Urinary bladder (tissue), 4 donors: Measurements from ENCODE around the gene ISOC1. TPM values are rescaled to one million over a fixed set of nuclear protein-coding genes. Genes with fewer than 3 reads are reported as not detected.

Experiments used
- DNase-seq: peaks from one replicate; pipeline ENCODE4 v3.0.0-alpha.2; 2015; ENCODE audit errors: extremely low spot score
- H3K27ac ChIP-seq: one replicate; pipeline ENCODE4 v1.5.1; 2013; ENCODE audit warnings: low read depth, mild to moderate bottlenecking, moderate library complexity
- H3K36me3 ChIP-seq: one replicate; pipeline ENCODE4 v1.6.1; 2013; ENCODE audit warnings: mild to moderate bottlenecking, moderate library complexity; ENCODE audit not compliant: insufficient read depth
- H3K4me1 ChIP-seq: one replicate; pipeline ENCODE4 v1.6.1; 2013; ENCODE audit warnings: mild to moderate bottlenecking, moderate library complexity; ENCODE audit not compliant: insufficient read depth
- H3K4me3 ChIP-seq: one replicate; pipeline ENCODE4 v1.5.1; 2013; ENCODE audit warnings: low read depth, low read length
- WGBS: extraction: QIAGEN DNeasy Blood & Tissue Kit; methylation state at CpG from one replicate; pipeline ENCODE4 v1.1.7; 2013; 5-methylcytosine and 5-hydroxymethylcytosine counted together
- polyA plus RNA-seq: library from polyadenylated mRNA; stranded (reverse); fragments of 200-250 nt; gene quantifications from one replicate; pipeline ENCODE4 v1.2.3, GENCODE V29; 2013
- total RNA-seq: library from RNA; depleted of rRNA; stranded (reverse); fragments of >200 nt; gene quantifications from one replicate; pipeline ENCODE4 v1.2.3, GENCODE V29; 2014
- donor health status: healthy with polysubstance abuse.
- donor health status: healthy.

Gene ISOC1
- total and polyA plus RNA-seq, 2 donors, result 25.0 to 51.6 TPM

- Histone ChIP-seq H3K4me3 (no peak overlapping the region), H3K27ac (no peak overlapping the region), H3K36me3 (no peaks in the 10 kb centered on the region), H3K4me1 (peaks cover 2% of the 10 kb centered on the region)
- DNase-seq, result no peak
Measured at GRCh38 chr5:129103397-129103796, 8.8 kb downstream of the ISOC1 start.

DNA sequence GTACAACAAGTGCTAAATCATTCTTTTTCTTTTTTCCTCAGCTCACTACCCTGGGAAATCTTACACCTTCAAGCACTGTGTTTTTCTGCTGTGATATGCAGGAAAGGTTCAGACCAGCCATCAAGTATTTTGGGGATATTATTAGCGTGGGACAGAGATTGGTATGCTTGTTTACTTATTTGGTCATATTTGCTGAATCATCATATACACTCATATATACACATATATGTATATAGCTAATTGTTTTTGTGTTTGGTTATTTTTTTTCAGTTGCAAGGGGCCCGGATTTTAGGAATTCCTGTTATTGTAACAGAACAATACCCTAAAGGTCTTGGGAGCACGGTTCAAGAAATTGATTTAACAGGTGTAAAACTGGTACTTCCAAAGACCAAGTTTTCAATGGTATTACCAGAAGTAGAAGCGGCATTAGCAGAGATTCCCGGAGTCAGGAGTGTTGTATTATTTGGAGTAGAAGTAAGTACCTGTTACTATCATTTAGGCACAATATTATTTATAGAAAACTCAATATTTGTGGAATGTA is 10.4 kb downstream of the ISOC1 start:
- whole genome bisulfite sequencing, result 90% methylated on average over 5 of the region's 5 CpGs
- no peak for DNase-seq
- Histone ChIP-seq H3K4me3 (no peak overlapping the region), H3K27ac (no peak overlapping the region), H3K4me1 (no peaks in the 10 kb centered on the region), H3K36me3 (no peaks in the 10 kb centered on the region)

DNA sequence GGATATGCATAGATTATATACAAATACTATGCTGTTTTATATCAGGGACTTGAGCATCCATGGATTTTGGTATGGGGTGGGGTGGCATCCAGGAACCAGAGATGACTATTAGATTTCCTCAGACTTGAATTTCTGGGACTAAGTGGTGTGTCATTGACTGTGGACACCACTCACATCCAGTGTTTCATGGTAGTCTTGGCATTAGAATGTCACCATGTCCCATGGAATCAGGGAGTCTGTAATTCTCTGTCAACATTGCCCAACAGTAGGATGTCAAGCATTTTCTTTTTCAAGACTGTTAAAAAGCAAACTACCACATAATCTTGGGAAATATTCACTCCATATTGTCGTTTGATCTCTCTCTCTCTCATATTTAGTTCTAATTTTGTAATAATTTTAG is 13.1 kb downstream of the ISOC1 start:
- Histone ChIP-seq H3K4me3 (no peak overlapping the region), H3K27ac (no peak overlapping the region), H3K36me3 (peaks cover 2% of the 10 kb centered on the region), H3K4me1 (no peaks in the 10 kb centered on the region)
- 96% methylated on average over 1 of the region's 1 CpG for WGBS
- DNase-seq, result no peak

- WGBS, result 67% methylated on average over 3 of the region's 3 CpGs
- Histone ChIP-seq H3K4me3 (no peak overlapping the region), H3K36me3 (peaks cover 2% of the 10 kb centered on the region), H3K4me1 (no peaks in the 10 kb centered on the region), H3K27ac (no peak overlapping the region)
- DNase-seq, result no peak
Measured at GRCh38 chr5:129110742-129111141, 16.2 kb downstream of the ISOC1 start.

- peaks cover 2% of the 10 kb centered on the region for H3K36me3 ChIP-seq
- WGBS, result 82% methylated on average over 2 of the region's 2 CpGs
- H3K4me3 ChIP-seq, result no peak overlapping the region
- DNase-seq, result no peak
- no peak overlapping the region for H3K27ac ChIP-seq
- H3K4me1 ChIP-seq, result no peaks in the 10 kb centered on the region
Measured at GRCh38 chr5:129111351-129111750, 16.8 kb downstream of the ISOC1 start.

- no peak for DNase-seq
- H3K36me3 ChIP-seq, result peaks cover 2% of the 10 kb centered on the region
- H3K4me3 ChIP-seq, result no peak overlapping the region
- 93% methylated on average over 3 of the region's 3 CpGs for WGBS
- H3K4me1 ChIP-seq, result no peaks in the 10 kb centered on the region
- H3K27ac ChIP-seq, result no peak overlapping the region
Measured at GRCh38 chr5:129112295-129112694, 17.7 kb downstream of the ISOC1 start.

DNA sequence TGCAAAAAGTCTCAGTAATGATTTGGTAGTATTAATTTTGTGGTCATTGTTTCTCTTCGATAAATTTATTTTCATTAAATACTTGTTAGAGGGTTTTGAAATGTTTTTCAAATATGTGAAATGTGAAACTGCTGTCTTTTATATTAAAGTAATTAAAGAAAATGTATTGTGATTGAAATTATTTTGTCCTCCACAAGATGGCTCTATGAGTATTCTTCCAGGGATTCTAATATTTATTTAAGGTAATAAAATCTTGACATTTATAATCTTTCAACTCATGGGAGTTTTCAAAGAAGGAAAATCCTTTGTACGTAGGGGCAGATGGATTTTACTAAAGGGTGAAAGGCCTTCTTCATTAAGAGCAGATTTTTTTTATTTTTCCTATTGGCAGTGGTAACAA is 19.3 kb downstream of the ISOC1 start:
- Histone ChIP-seq H3K4me3 (no peak overlapping the region), H3K27ac (no peak overlapping the region), H3K36me3 (peaks cover 4% of the 10 kb centered on the region), H3K4me1 (no peaks in the 10 kb centered on the region)
- DNase-seq, result no peak
- 43% methylated on average over 2 of the region's 2 CpGs for WGBS

GRCh38 chr5:129114539-129115193 is 20.1 kb downstream of the ISOC1 start:
- Histone ChIP-seq H3K36me3 (peaks cover 4% of the 10 kb centered on the region), H3K4me1 (no peaks in the 10 kb centered on the region), H3K27ac (no peak overlapping the region), H3K4me3 (no peak overlapping the region)
- WGBS, result 92% methylated on average over 10 of the region's 10 CpGs
- DNase-seq, result no peak

DNA sequence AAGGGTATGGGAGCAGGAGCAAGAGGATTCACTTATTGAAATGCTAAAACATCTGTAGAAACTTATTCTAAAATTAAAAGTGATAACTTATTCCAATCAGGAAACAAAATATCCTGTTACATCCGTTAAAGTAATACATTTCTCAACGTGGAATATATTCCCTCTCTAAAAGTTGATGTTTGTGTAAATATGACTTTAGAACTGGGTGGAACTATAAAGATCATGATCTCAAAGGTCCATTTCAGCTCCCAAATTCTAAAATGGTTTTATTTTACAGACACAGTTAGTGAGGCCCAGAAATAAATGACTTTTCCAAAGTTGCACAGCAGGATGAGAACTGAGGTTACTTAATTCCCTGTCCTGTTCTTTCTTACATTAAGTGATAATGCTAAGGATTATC is 21.1 kb downstream of the ISOC1 start:
- no peak for DNase-seq
- H3K27ac ChIP-seq, result no peak overlapping the region
- 63% methylated on average over 2 of the region's 2 CpGs for WGBS

DNA sequence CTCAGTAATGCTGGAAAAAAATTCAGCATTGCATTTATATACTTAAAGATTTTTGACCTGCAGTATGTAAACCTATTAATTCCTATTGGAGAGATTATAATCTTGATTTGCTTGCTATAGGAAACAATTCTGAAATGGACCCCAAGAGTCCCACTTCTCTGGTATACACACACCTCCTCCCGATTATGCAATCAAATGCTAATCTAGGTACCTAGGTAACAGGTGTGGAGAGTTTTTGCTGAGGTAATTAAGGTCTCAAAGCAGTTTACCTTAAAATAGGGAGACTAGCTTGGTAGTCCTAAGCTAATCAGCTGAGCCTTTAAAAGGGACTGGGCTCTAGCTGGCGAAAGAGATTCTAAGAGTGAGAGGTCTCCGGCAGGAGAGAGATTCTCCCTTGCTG is 22.2 kb downstream of the ISOC1 start:
- no peak overlapping the region for H3K27ac ChIP-seq
- WGBS, result 97% methylated on average over 3 of the region's 3 CpGs
- H3K36me3 ChIP-seq, result peaks cover 3% of the 10 kb centered on the region
- no peak overlapping the region for H3K4me3 ChIP-seq
- H3K4me1 ChIP-seq, result no peaks in the 10 kb centered on the region
- DNase-seq, result no peak

More for the DNA sequence above, 21.1 kb downstream of the ISOC1 start:
- no peak overlapping the region for H3K4me3 ChIP-seq
- H3K36me3 ChIP-seq, result peaks cover 4% of the 10 kb centered on the region
- no peaks in the 10 kb centered on the region for H3K4me1 ChIP-seq

DNA sequence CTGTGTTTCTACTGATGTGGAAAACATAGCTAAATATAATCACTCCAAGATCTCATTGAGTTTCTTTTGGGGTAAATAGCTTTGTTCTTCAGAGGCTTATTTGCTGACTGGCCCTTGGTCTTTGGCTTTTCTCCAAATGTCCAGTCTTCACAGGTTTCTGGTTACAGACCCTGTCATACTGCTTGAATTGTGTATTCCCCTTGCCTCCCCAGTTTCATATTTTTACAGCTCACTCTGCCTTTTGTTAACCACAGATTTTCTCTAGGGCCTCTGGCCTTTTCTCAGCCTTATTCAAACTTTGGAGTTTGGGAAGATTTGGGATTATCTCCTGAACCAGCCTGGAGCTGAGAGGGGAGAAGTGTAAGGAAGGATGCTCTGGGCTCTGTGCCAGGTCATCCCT is 23.9 kb downstream of the ISOC1 start:
- no peak overlapping the region for H3K27ac ChIP-seq
- H3K36me3 ChIP-seq, result peaks cover 2% of the 10 kb centered on the region

DNA sequence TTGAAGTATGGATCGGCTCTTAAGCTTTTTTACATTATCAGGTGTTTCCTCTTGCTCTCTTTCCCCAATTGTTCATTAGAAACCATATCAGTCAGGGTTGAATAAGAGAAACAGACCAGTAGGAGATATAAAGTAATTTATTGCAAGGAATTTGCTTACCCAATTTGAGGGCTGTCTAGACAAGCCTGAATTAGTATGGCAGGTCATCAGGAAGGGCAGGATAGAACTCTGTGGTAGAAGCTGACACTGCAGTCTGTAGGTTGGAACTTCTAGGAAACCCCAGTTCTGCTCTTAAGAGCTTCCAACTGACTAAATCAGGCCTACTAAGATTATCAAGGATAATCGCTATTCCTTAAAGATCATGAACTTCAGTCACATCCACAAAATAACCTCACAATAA is 24.3 kb downstream of the ISOC1 start:
- Histone ChIP-seq H3K4me3 (no peak overlapping the region), H3K4me1 (no peaks in the 10 kb centered on the region), H3K36me3 (peaks cover 2% of the 10 kb centered on the region), H3K27ac (no peak overlapping the region)
- no peak for DNase-seq
- 75% methylated on average over 2 of the region's 2 CpGs for WGBS

More for the DNA sequence above, 23.9 kb downstream of the ISOC1 start:
- no peaks in the 10 kb centered on the region for H3K4me1 ChIP-seq
- H3K4me3 ChIP-seq, result no peak overlapping the region
- no peak for DNase-seq

DNA sequence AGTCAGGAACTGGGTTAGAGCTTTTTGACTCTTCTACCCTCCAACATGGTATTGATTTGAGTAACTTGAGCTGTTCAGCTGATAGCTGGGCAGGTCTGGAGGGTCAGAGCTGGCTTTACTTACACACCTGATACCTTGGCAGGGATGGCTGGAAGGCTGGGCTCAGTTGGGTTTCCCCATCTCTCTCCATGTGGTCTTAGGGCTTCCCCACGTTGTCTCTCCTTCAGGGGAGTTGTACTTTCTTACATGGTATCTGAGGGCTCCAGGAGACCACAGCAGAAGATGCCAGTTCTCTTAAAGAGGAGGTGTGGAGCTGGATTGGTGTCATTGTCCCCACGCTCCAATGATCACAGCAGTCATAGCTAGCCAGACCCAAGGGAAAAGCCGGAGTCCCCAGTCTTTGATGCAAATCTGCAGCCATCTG is 25.6 kb downstream of the ISOC1 start:
- H3K4me1 ChIP-seq, result no peaks in the 10 kb centered on the region
- 94% methylated on average over 3 of the region's 3 CpGs for WGBS
- DNase-seq, result no peak
- H3K27ac ChIP-seq, result no peak overlapping the region
- H3K4me3 ChIP-seq, result no peak overlapping the region
- H3K36me3 ChIP-seq, result peaks cover 2% of the 10 kb centered on the region

GRCh38 chr5:129122560-129122959 is 28.0 kb downstream of the ISOC1 start:
- Histone ChIP-seq H3K4me1 (no peaks in the 10 kb centered on the region), H3K27ac (no peak overlapping the region), H3K4me3 (no peak overlapping the region), H3K36me3 (peaks cover 2% of the 10 kb centered on the region)
- no peak for DNase-seq

- no peak overlapping the region for H3K4me3 ChIP-seq
- H3K27ac ChIP-seq, result no peak overlapping the region
- H3K36me3 ChIP-seq, result no peaks in the 10 kb centered on the region
- WGBS, result 93% methylated on average over 1 of the region's 1 CpG
- H3K4me1 ChIP-seq, result no peaks in the 10 kb centered on the region
- no peak for DNase-seq
Measured at GRCh38 chr5:129124608-129125007, 30.1 kb downstream of the ISOC1 start.
